C4-2B (cell line): ENCODE results near the gene PIPOX.

ENCODE experiments used
- ZFX ChIP-seq: fragments of 450-650 bp; IDR thresholded peaks from 2 replicates; pipeline ENCODE4 v1.6.1; 2017
- TF ChIP-seq, protein P1 (sequence below): fragments of 450-650 bp; conservative IDR thresholded peaks from 2 replicates; pipeline ENCODE4 v1.5.1; 2017; ENCODE audit warnings: mild to moderate bottlenecking

GRCh38 chr17:29031488-29031887 lies 11.5 kb upstream of the PIPOX start:
- TF ChIP-seq, protein P1, sequence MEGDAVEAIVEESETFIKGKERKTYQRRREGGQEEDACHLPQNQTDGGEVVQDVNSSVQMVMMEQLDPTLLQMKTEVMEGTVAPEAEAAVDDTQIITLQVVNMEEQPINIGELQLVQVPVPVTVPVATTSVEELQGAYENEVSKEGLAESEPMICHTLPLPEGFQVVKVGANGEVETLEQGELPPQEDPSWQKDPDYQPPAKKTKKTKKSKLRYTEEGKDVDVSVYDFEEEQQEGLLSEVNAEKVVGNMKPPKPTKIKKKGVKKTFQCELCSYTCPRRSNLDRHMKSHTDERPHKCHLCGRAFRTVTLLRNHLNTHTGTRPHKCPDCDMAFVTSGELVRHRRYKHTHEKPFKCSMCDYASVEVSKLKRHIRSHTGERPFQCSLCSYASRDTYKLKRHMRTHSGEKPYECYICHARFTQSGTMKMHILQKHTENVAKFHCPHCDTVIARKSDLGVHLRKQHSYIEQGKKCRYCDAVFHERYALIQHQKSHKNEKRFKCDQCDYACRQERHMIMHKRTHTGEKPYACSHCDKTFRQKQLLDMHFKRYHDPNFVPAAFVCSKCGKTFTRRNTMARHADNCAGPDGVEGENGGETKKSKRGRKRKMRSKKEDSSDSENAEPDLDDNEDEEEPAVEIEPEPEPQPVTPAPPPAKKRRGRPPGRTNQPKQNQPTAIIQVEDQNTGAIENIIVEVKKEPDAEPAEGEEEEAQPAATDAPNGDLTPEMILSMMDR = no peak
- TF ChIP-seq ZFX = no peak
